Testis (tissue), 3 donors: Measurements from ENCODE around the gene WBP4. TPM values are rescaled to one million over a fixed set of nuclear protein-coding genes. Genes with fewer than 3 reads are reported as not detected.
"Not testable (repeated sequence)": the region's sequence is repeated elsewhere in the genome, so short reads cannot be mapped to it uniquely, and the experiment has no call there.

Experiments used
- DNase-seq: peaks from one replicate; pipeline ENCODE4 v3.0.0-alpha.2; 2019
- H3K27ac ChIP-seq, 2 donors: fragments of 200-600 bp; sonication (generic); one replicate each; pipeline ENCODE4 v1.5.1; 2019
- H3K27me3 ChIP-seq: fragments of 200-600 bp; sonication (generic); one replicate; pipeline ENCODE4 v1.5.1; 2019
- H3K36me3 ChIP-seq: fragments of 200-600 bp; sonication (generic); one replicate; pipeline ENCODE4 v1.5.1; 2017; ENCODE audit warnings: low read depth; ENCODE audit errors: missing control alignments
- H3K4me1 ChIP-seq: fragments of 200-600 bp; sonication (generic); one replicate; pipeline ENCODE4 v1.5.1; 2019
- H3K4me3 ChIP-seq, 2 donors: fragments of 200-600 bp; sonication (generic); one replicate each; pipeline ENCODE4 v1.5.1; 2017 to 2019
- H3K9me3 ChIP-seq: fragments of 200-600 bp; sonication (generic); one replicate; pipeline ENCODE4 v1.5.1; 2017
- CTCF ChIP-seq, 3 experiments: fragments of 450-650 bp in 2 of 3; fragments of 200-600 bp in 1 of 3; sonication (generic) in 1 of 3; IDR thresholded peaks; one replicate each; pipeline ENCODE4 v1.5.1; 2016 to 2019; ENCODE audit warnings: antibody characterized with exemption in 3 of 3, mild to moderate bottlenecking in 2 of 3, moderate library complexity in 1 of 3
- POLR2A ChIP-seq: fragments of 450-650 bp; IDR thresholded peaks from one replicate; pipeline ENCODE4 v1.6.1; 2017; ENCODE audit warnings: antibody characterized with exemption, mild to moderate bottlenecking, moderate library complexity
- WGBS, 2 donors: methylation state at CpG; one replicate each; pipeline ENCODE4 v1.1.5; 2018; 5-methylcytosine and 5-hydroxymethylcytosine counted together
- intact Hi-C: fragments of 100-400 bp; cut with DNase I; formaldehyde crosslinking; loops from one replicate; pipeline ENCODE4 v1.15.1; 2023; ENCODE audit warnings: low total_unique reads
- polyA plus RNA-seq: library from polyadenylated mRNA; stranded (reverse); fragments of 350-450 nt; fragmentation: Illumina TruSeq; extraction: RNeasy Lipid Tissue Mini Kit (QIAGEN cat#74804); gene quantifications from one replicate; pipeline ENCODE4 v1.2.3, GENCODE V29; 2014; ENCODE audit warnings: low read depth, low replicate concordance; ENCODE audit not compliant: insufficient read depth
- total RNA-seq, 2 donors: library from RNA; depleted of rRNA; stranded (reverse); fragments of >200 nt; gene quantifications; one replicate each; pipeline ENCODE4 v1.2.3, GENCODE V29; 2016

Gene WBP4
- total and polyA plus RNA-seq, 3 donors from 2014 or later, result 7.0 to 19.8 (median 17.9) TPM

GRCh38 chr13:41117869-41118268 is 56.6 kb downstream of the WBP4 start:
- no peaks in the 10 kb centered on the region for H3K9me3 ChIP-seq
- TF ChIP-seq POLR2A (no peak), CTCF (IDR thresholded peaks at IDR 0.05) (no peak)
- 75 to 84% methylated on average over 4 of the region's 4 CpGs for WGBS, 2 donors
- DNase-seq, result no peak
- H3K4me3 ChIP-seq, result no peak overlapping the region
- no peaks in the 10 kb centered on the region for H3K36me3 ChIP-seq
- no peaks in the 10 kb centered on the region for H3K27me3 ChIP-seq
- no peaks in the 10 kb centered on the region for H3K4me1 ChIP-seq
- H3K27ac ChIP-seq, result no peak overlapping the region
- intact Hi-C loops, result no loop called here

GRCh38 chr13:41122838-41123237 is 61.5 kb downstream of the WBP4 start:
- no peak overlapping the region for H3K27ac ChIP-seq
- no peaks in the 10 kb centered on the region for H3K27me3 ChIP-seq
- TF ChIP-seq POLR2A (no peak), CTCF (IDR thresholded peaks at IDR 0.05) (no peak)
- intact Hi-C loops, result no loop called here
- H3K9me3 ChIP-seq, result no peaks in the 10 kb centered on the region
- WGBS, 2 donors, result 75 to 83% methylated on average over 2 of the region's 2 CpGs
- no peak for DNase-seq
- no peaks in the 10 kb centered on the region for H3K4me1 ChIP-seq
- H3K4me3 ChIP-seq, result no peak overlapping the region
- H3K36me3 ChIP-seq, result no peaks in the 10 kb centered on the region

- H3K4me3 ChIP-seq, result no peak overlapping the region
- H3K36me3 ChIP-seq, result no peaks in the 10 kb centered on the region
- H3K27me3 ChIP-seq, result no peaks in the 10 kb centered on the region
- no peaks in the 10 kb centered on the region for H3K9me3 ChIP-seq
- intact Hi-C loops, result no loop called here
- WGBS, 2 donors, result 58 to 73% methylated on average over 3 of the region's 3 CpGs
- TF ChIP-seq CTCF (IDR thresholded peaks at IDR 0.05) (no peak), POLR2A (no peak)
- no peak for DNase-seq
- H3K4me1 ChIP-seq, result peaks cover 11% of the 10 kb centered on the region
- H3K27ac ChIP-seq, result no peak overlapping the region
Measured at GRCh38 chr13:41127701-41128100, 66.4 kb downstream of the WBP4 start.

- Histone ChIP-seq H3K4me1 (peaks cover 16% of the 10 kb centered on the region), H3K4me3 (no peak overlapping the region), H3K27me3 (no peaks in the 10 kb centered on the region), H3K27ac (no peak overlapping the region), H3K9me3 (no peaks in the 10 kb centered on the region), H3K36me3 (no peaks in the 10 kb centered on the region)
- no peak for DNase-seq
- intact Hi-C loops, result no loop called here
- WGBS, 2 donors, result 71 to 77% methylated on average over 3 of the region's 3 CpGs
- TF ChIP-seq CTCF (IDR thresholded peaks at IDR 0.05) (no peak), POLR2A (no peak)
Measured at GRCh38 chr13:41130356-41130755, 69.0 kb downstream of the WBP4 start.

GRCh38 chr13:41131189-41131588 is 69.9 kb downstream of the WBP4 start:
- DNase-seq, H3K27ac ChIP-seq, H3K27me3 ChIP-seq, H3K36me3 ChIP-seq, H3K4me3 ChIP-seq, intact Hi-C loops, H3K9me3 ChIP-seq: not testable (repeated sequence)
- H3K4me1 ChIP-seq, result peaks cover 16% of the 10 kb centered on the region
- 72 to 80% methylated on average over 4 of the region's 4 CpGs for WGBS, 2 donors

- peak overlapping the region; percentile 60 to 85 for H3K27ac ChIP-seq
- intact Hi-C loops, DNase-seq, H3K9me3 ChIP-seq, H3K27me3 ChIP-seq, H3K36me3 ChIP-seq: not testable (repeated sequence)
- peaks cover 16% of the 10 kb centered on the region for H3K4me1 ChIP-seq
- peak overlapping the region; percentile 73 to 90 for H3K4me3 ChIP-seq
- WGBS, 2 donors, result 19 to 28% methylated on average over 12 to 48 of the region's 48 CpGs
Measured at GRCh38 chr13:41131660-41132511, 70.6 kb downstream of the WBP4 start.
